ENCODE results near the gene BRAT1.

DNA sequence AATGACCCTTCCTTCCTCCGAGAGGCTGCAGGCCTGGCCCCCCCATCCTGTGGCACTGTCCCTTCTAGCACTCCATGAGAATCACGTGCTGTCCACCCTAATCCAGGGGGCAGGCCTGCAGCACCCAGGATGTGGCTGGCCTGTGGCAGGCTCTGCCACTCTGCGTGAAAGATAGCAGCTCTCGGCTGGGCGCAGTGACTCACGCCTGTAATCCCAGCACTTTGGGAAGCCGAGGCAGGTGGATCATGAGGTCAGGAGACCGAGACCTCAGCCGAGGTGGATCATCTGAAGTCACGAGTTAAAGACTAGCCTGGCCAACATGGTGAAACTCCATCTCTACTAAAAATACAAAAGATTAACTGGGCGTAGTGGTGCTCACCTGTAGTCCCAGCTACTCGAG lies 54.6 kb downstream of the BRAT1 start:
- TF ChIP-seq, protein P1, sequence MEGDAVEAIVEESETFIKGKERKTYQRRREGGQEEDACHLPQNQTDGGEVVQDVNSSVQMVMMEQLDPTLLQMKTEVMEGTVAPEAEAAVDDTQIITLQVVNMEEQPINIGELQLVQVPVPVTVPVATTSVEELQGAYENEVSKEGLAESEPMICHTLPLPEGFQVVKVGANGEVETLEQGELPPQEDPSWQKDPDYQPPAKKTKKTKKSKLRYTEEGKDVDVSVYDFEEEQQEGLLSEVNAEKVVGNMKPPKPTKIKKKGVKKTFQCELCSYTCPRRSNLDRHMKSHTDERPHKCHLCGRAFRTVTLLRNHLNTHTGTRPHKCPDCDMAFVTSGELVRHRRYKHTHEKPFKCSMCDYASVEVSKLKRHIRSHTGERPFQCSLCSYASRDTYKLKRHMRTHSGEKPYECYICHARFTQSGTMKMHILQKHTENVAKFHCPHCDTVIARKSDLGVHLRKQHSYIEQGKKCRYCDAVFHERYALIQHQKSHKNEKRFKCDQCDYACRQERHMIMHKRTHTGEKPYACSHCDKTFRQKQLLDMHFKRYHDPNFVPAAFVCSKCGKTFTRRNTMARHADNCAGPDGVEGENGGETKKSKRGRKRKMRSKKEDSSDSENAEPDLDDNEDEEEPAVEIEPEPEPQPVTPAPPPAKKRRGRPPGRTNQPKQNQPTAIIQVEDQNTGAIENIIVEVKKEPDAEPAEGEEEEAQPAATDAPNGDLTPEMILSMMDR (IDR thresholded peaks at IDR 0.05), result no peak
- no peak for TF ChIP-seq POLR2AphosphoS5 (IDR thresholded peaks at IDR 0.05)
